Measurements from ENCODE around the gene DNLZ. TPM values are rescaled to one million over a fixed set of nuclear protein-coding genes. Genes with fewer than 3 reads are reported as not detected.

DNLZ gene
- total RNA-seq (2021; ENCODE audit: unreplicated experiment) (26.5 TPM), Bru-seq, nascent RNA (percentile 49 among the genes with signal in this experiment), BruChase-seq, experiment 1, labeled RNA remaining after a 2-hour chase (percentile 42 among the genes with signal in this experiment), BruChase-seq, experiment 2, labeled RNA remaining after a 6-hour chase (percentile 53 among the genes with signal in this experiment)
- polyA plus RNA-seq (2012; ENCODE audit: insufficient read length): 37.5 TPM
- long read RNA-seq, transcript DNLZ-201 (3 exons, 724 nt): major isoform, 18 of 19 reads
- long read RNA-seq, partial matches to known transcripts: 0 of 19 reads
- long read RNA-seq, other reads (novel, unspliced or antisense): 0 of 19 reads

- no TSS peak for BruUV-seq (replicated peaks)
- ATAC-seq (peak; percentile 87), DNase-seq (ENCODE audit: low read depth, low spot score) (peak; percentile 45)
- ChIA-PET CTCF (interaction anchor here (0.9 to 1.3 kb wide), 2 partner anchors 17 to 24 kb away, joined by 3 to 5 read pairs; no protein-coding TSS in a partner anchor), POLR2A (interaction anchor here (0.6 kb wide), 1 partner anchor 356 kb away, joined by 3 read pairs; no protein-coding TSS in a partner anchor)
- no peaks in the 10 kb centered on the region for H3K27me3 ChIP-seq (ENCODE audit: control insufficient read depth, insufficient read depth, low read length)
- in situ Hi-C loops (cut with HindIII; ENCODE audit: low pct_unique_long_range_greater_than_20kb, low sequenced_read_pairs) (no loop called here), intact Hi-C loops (cut with micrococcal nuclease; ENCODE audit: unreplicated experiment) (no loop called here)
- no peaks in the 10 kb centered on the region for H3K9me3 ChIP-seq (ENCODE audit: control insufficient read depth, insufficient read depth, low read depth, low read length)
- no peaks in the 10 kb centered on the region; the same call in 1 of the 2 replicates for H3K36me3 ChIP-seq (ENCODE audit: control insufficient read depth, insufficient read depth, low read length)
- peak; percentile 85 for TF ChIP-seq POLR2AphosphoS5 (IDR thresholded peaks at IDR 0.05; ENCODE audit: low read depth, low read length)
- TF ChIP-seq CTCF (IDR thresholded peaks at IDR 0.05): peak; percentile 95
- TF ChIP-seq TCF7L2 (IDR thresholded peaks at IDR 0.05; ENCODE audit: low read depth, low read length): no peak
- H3K4me3 ChIP-seq (ENCODE audit: low read depth in 2 of 2, low read length in 2 of 2): peak within 1 kb of the TSS; percentile 51 to 59
- H3K4me1 ChIP-seq (ENCODE audit: control insufficient read depth, insufficient read depth, low read length): peaks cover 5% of the 10 kb centered on the region; the same call in 1 of the 2 replicates
- peak within 1 kb of the TSS; percentile 61 for H3K27ac ChIP-seq (ENCODE audit: low read length)
Observed at GRCh38 chr9:136363106-136363948, at the start of gene DNLZ. TSS of gene DNLZ (minus strand) at chr9:136363744. CDS start at chr9:136363714, 30 bp downstream.

- ATAC-seq (no peak), DNase-seq (ENCODE audit: low read depth, low spot score) (no peak)
- ChIA-PET POLR2A (no interaction called here), CTCF (no interaction called here)
- Histone ChIP-seq H3K27ac (ENCODE audit: low read length) (no peak overlapping the region), H3K27me3 (ENCODE audit: control insufficient read depth, insufficient read depth, low read length) (no peaks in the 10 kb centered on the region), H3K36me3 (ENCODE audit: control insufficient read depth, insufficient read depth, low read length) (peaks cover 15% of the 10 kb centered on the region), H3K4me3 (ENCODE audit: low read depth in 2 of 2, low read length in 2 of 2) (no peak overlapping the region), H3K4me1 (ENCODE audit: control insufficient read depth, insufficient read depth, low read length) (peaks cover 6% of the 10 kb centered on the region), H3K9me3 (ENCODE audit: control insufficient read depth, insufficient read depth, low read depth, low read length) (no peaks in the 10 kb centered on the region)
- no TSS peak for BruUV-seq (replicated peaks)
- intact Hi-C loops (cut with micrococcal nuclease; ENCODE audit: unreplicated experiment) (no loop called here), in situ Hi-C loops (cut with HindIII; ENCODE audit: low pct_unique_long_range_greater_than_20kb, low sequenced_read_pairs) (no loop called here)
- TF ChIP-seq CTCF (IDR thresholded peaks at IDR 0.05) (no peak), REST (IDR thresholded peaks at IDR 0.05; ENCODE audit: insufficient read depth in 1 of 2, low read depth in 2 of 2, low read length in 1 of 2) (no peak), SIN3A (IDR thresholded peaks at IDR 0.05; ENCODE audit: borderline replicate concordance, insufficient read depth, low read depth, low read length) (no peak), TCF7L2 (IDR thresholded peaks at IDR 0.05; ENCODE audit: low read depth, low read length) (no peak)
Observed at GRCh38 chr9:136412962-136413361, 49.4 kb upstream of the DNLZ start.
